H9 (cell line): ENCODE measurements around the gene KRT31. TPM values are rescaled to one million over a fixed set of nuclear protein-coding genes. Genes with fewer than 3 reads are reported as not detected.

Source experiments
- DNase-seq: peaks from one replicate; pipeline ENCODE4 v3.0.0-alpha.2; 2017
- H2AFZ ChIP-seq: one replicate; pipeline ENCODE4 v1.6.1; 2013; ENCODE audit warnings: mild to moderate bottlenecking, low read length, control low read depth, moderate library complexity
- H2AK5ac ChIP-seq: 2 replicates; pipeline ENCODE4 v1.6.1; 2013; ENCODE audit warnings: low read length, control low read depth, mixed read lengths; ENCODE audit not compliant: insufficient read length
- H2BK120ac ChIP-seq: one replicate; pipeline ENCODE4 v1.6.1; 2013; ENCODE audit warnings: low read depth, mild to moderate bottlenecking, low read length, control low read depth, inconsistent platforms; ENCODE audit not compliant: poor library complexity, severe bottlenecking
- H2BK12ac ChIP-seq: 2 replicates; pipeline ENCODE4 v1.6.1; 2013; ENCODE audit warnings: low read length, control low read depth, mixed read lengths, low read depth; ENCODE audit not compliant: insufficient read length
- H2BK15ac ChIP-seq: 2 replicates; pipeline ENCODE4 v1.6.1; 2013; ENCODE audit warnings: low read depth, low read length, control low read depth
- H2BK20ac ChIP-seq: one replicate; pipeline ENCODE4 v1.6.1; 2013; ENCODE audit warnings: low read depth, mild to moderate bottlenecking, low read length, control low read depth, inconsistent platforms; ENCODE audit not compliant: poor library complexity, severe bottlenecking
- H2BK5ac ChIP-seq: 2 replicates; pipeline ENCODE4 v1.6.1; 2013; ENCODE audit warnings: low read length, control low read depth, mixed read lengths; ENCODE audit not compliant: insufficient read length
- H3K14ac ChIP-seq: 2 replicates; pipeline ENCODE4 v1.6.1; 2013; ENCODE audit warnings: low read length, control low read depth; ENCODE audit not compliant: insufficient read depth
- H3K18ac ChIP-seq: 2 replicates; pipeline ENCODE4 v1.6.1; 2013; ENCODE audit warnings: low read depth, mild to moderate bottlenecking, mixed read lengths, low read length, control low read depth; ENCODE audit not compliant: insufficient read length
- H3K23ac ChIP-seq: 2 replicates; pipeline ENCODE4 v1.6.1; 2013; ENCODE audit warnings: low read length, control low read depth, mixed read lengths, low read depth; ENCODE audit not compliant: insufficient read length
- H3K23me2 ChIP-seq: 2 replicates; pipeline ENCODE4 v1.6.1; 2013; ENCODE audit warnings: low read depth, mild to moderate bottlenecking, mixed read lengths, low read length, control low read depth; ENCODE audit not compliant: insufficient read length, poor library complexity, severe bottlenecking
- H3K27ac ChIP-seq: 2 replicates; pipeline ENCODE4 v1.5.1; 2013; ENCODE audit warnings: low read length, control low read depth, mixed read lengths, low read depth; ENCODE audit not compliant: insufficient read length
- H3K27me3 ChIP-seq: 2 replicates; pipeline ENCODE4 v1.6.1; 2013; ENCODE audit warnings: low read length, control low read depth, inconsistent platforms; ENCODE audit not compliant: insufficient read depth
- H3K4ac ChIP-seq: 2 replicates; pipeline ENCODE4 v1.6.1; 2013; ENCODE audit warnings: low read depth, mild to moderate bottlenecking, control low read depth, inconsistent platforms, low read length, moderate library complexity
- H3K4me1 ChIP-seq: 2 replicates; pipeline ENCODE4 v1.6.1; 2013; ENCODE audit warnings: low read length, control low read depth, inconsistent platforms; ENCODE audit not compliant: insufficient read depth
- H3K4me2 ChIP-seq: 2 replicates; pipeline ENCODE4 v1.6.1; 2013; ENCODE audit warnings: low read length, control low read depth, mixed read lengths; ENCODE audit not compliant: insufficient read length, insufficient read depth
- H3K56ac ChIP-seq: 2 replicates; pipeline ENCODE4 v1.6.1; 2013; ENCODE audit warnings: low read depth, mild to moderate bottlenecking, mixed read lengths, low read length, control low read depth; ENCODE audit not compliant: insufficient read length
- H3K79me1 ChIP-seq: 2 replicates; pipeline ENCODE4 v1.6.1; 2013; ENCODE audit warnings: low read depth, mild to moderate bottlenecking, moderate library complexity, low read length, control low read depth, inconsistent platforms; ENCODE audit not compliant: insufficient read depth, poor library complexity, severe bottlenecking
- H3K79me2 ChIP-seq: 2 replicates; pipeline ENCODE4 v1.6.1; 2013; ENCODE audit warnings: low read length, control low read depth, inconsistent platforms; ENCODE audit not compliant: insufficient read depth
- H3K9ac ChIP-seq: 2 replicates; pipeline ENCODE4 v1.6.1; 2013; ENCODE audit warnings: low read length, control low read depth, mixed read lengths; ENCODE audit not compliant: insufficient read length; ENCODE audit errors: extremely low read depth
- H3K9me3 ChIP-seq: one replicate; pipeline ENCODE4 v1.6.1; 2013; ENCODE audit warnings: low read depth, low read length, inconsistent platforms; ENCODE audit not compliant: control insufficient read depth
- H3T11ph ChIP-seq: one replicate; pipeline ENCODE4 v1.6.1; 2013; ENCODE audit warnings: mild to moderate bottlenecking, low read length, control low read depth, inconsistent platforms
- H4K20me1 ChIP-seq: one replicate; pipeline ENCODE4 v1.6.1; 2013; ENCODE audit not compliant: control insufficient read depth, insufficient read length, insufficient read depth
- H4K5ac ChIP-seq: 2 replicates; pipeline ENCODE4 v1.6.1; 2013; ENCODE audit warnings: low read depth, mild to moderate bottlenecking, mixed read lengths, low read length, control low read depth; ENCODE audit not compliant: insufficient read length
- H4K8ac ChIP-seq: replicated peaks from 2 replicates; pipeline ENCODE4 v1.6.1; 2013; ENCODE audit warnings: low read length, control low read depth, mixed read lengths, low read depth; ENCODE audit not compliant: insufficient read length
- H4K91ac ChIP-seq: 2 replicates; pipeline ENCODE4 v1.6.1; 2013; ENCODE audit warnings: low read depth, mild to moderate bottlenecking, moderate library complexity, mixed read lengths, low read length, control low read depth; ENCODE audit not compliant: insufficient read length
- H3K27ac Mint-ChIP-seq, 3 experiments: 2 replicates in 2 of 3; 3 replicates in 1 of 3; pipeline ENCODE4 v1.8.0; 2020 to 2021; ENCODE audit warnings: mixed read lengths in 3 of 3, mild to moderate bottlenecking in 1 of 3, moderate library complexity in 1 of 3
- H3K27me3 Mint-ChIP-seq: 2 replicates; pipeline ENCODE4 v1.8.0; 2021; ENCODE audit warnings: low read depth, mild to moderate bottlenecking, moderate library complexity, mixed read lengths
- H3K36me3 Mint-ChIP-seq, 3 experiments: 2 replicates in 2 of 3; 3 replicates in 1 of 3; pipeline ENCODE4 v1.8.0; 2020 to 2021; ENCODE audit warnings: low read depth in 3 of 3, mixed read lengths in 3 of 3; ENCODE audit not compliant: insufficient read depth in 1 of 3
- H3K4me1 Mint-ChIP-seq, 2 experiments: 2 replicates each; pipeline ENCODE4 v1.8.0; 2020; ENCODE audit warnings: mixed read lengths in 2 of 2
- H3K4me3 Mint-ChIP-seq, 2 experiments: 2 replicates in 1 of 2; 3 replicates in 1 of 2; pipeline ENCODE4 v1.8.0; 2020 to 2021; ENCODE audit warnings: mild to moderate bottlenecking in 2 of 2, mixed read lengths in 2 of 2, moderate library complexity in 1 of 2
- H3K9me3 Mint-ChIP-seq, 2 experiments: 2 replicates in 1 of 2; 3 replicates in 1 of 2; pipeline ENCODE4 v1.8.0; 2020; ENCODE audit warnings: mild to moderate bottlenecking in 2 of 2, mixed read lengths in 2 of 2, moderate library complexity in 1 of 2
- WGBS: extraction: QIAGEN DNeasy Blood & Tissue Kit; methylation state at CpG from one replicate; pipeline ENCODE4 v1.1.7; 2013; ENCODE audit warnings: missing lambda C conversion rate, low lambda C conversion rate, mixed read lengths; ENCODE audit not compliant: insufficient read length; ENCODE audit errors: extremely low coverage; 5-methylcytosine and 5-hydroxymethylcytosine counted together
- total RNA-seq: library from RNA; stranded (reverse); gene quantifications from 2 replicates; pipeline ENCODE4 v1.2.1, GENCODE V29; 2021
- TF ChIP-seq, protein P1 (sequence below): fragments of 200-600 bp; sonication (generic); conservative IDR thresholded peaks from 3 replicates; pipeline ENCODE4 v1.8.0; 2021; ENCODE audit warnings: antibody characterized with exemption, mild to moderate bottlenecking

Gene KRT31
- total RNA-seq, 1 experiment from 2014 or later: not detected

DNA sequence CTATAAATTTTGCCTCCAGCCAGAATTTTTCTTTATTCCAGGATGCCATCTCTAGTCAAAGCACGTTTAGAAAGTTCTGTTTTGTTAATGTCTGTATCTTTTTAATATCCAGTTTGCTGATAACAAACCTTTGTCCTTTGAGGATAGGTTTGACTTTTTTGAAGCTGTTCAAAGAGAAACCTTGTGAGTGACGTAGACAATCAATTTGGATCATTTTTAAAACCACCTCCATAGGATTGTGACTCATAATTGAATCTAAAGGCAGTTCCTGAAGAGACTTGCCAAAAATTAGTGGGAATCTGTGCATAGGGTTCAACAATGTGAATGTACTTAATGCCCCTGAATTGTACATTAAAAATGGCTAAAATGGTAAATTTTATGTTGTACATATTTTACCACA, 5.9 kb downstream of the KRT31 start:
- Histone ChIP-seq H3K23ac (no peak overlapping the region), H3K56ac (no peak overlapping the region), H4K91ac (no peak overlapping the region), H3K14ac (no peak overlapping the region), H3K18ac (no peak overlapping the region), H3K27me3 (no peaks in the 10 kb centered on the region), H4K5ac (no peak overlapping the region), H2AK5ac (no peak overlapping the region), H4K8ac (no peak overlapping the region), H3K4me2 (no peak overlapping the region), H3K9me3 (no peaks in the 10 kb centered on the region), H2BK5ac (no peak overlapping the region), H2BK15ac (no peak overlapping the region), H3K23me2 (no peaks in the 10 kb centered on the region), H3K27ac (no peak overlapping the region), H3K79me2 (no peaks in the 10 kb centered on the region), H2BK12ac (no peak overlapping the region), H2BK120ac (no peak overlapping the region), H3K79me1 (no peaks in the 10 kb centered on the region), H2AFZ (no peak overlapping the region), H4K20me1 (no peaks in the 10 kb centered on the region), H3K4ac (no peak overlapping the region), H3T11ph (no peak overlapping the region), H3K9ac (no peak overlapping the region), H3K4me1 (no peaks in the 10 kb centered on the region), H2BK20ac (no peak overlapping the region)
- WGBS: no CpG with 5 or more reads among the region's 2 CpGs
- Mint-ChIP-seq H3K4me3 (no peak overlapping the region), H3K4me1 (peaks cover 0 to 3% of the 10 kb centered on the region in 2 experiments; a peak in 1 of 4 replicates), H3K36me3 (0 out of 7 replicates have a peak, but pooled peaks cover 0 to 2% (median 0%) of the 10 kb centered on the region in 3 experiments), H3K27ac (no peak overlapping the region), H3K27me3 (no peaks in the 10 kb centered on the region), H3K9me3 (peaks cover 0 to 6% of the 10 kb centered on the region in 2 experiments; a peak in 3 of 5 replicates)
- TF ChIP-seq, protein P1, sequence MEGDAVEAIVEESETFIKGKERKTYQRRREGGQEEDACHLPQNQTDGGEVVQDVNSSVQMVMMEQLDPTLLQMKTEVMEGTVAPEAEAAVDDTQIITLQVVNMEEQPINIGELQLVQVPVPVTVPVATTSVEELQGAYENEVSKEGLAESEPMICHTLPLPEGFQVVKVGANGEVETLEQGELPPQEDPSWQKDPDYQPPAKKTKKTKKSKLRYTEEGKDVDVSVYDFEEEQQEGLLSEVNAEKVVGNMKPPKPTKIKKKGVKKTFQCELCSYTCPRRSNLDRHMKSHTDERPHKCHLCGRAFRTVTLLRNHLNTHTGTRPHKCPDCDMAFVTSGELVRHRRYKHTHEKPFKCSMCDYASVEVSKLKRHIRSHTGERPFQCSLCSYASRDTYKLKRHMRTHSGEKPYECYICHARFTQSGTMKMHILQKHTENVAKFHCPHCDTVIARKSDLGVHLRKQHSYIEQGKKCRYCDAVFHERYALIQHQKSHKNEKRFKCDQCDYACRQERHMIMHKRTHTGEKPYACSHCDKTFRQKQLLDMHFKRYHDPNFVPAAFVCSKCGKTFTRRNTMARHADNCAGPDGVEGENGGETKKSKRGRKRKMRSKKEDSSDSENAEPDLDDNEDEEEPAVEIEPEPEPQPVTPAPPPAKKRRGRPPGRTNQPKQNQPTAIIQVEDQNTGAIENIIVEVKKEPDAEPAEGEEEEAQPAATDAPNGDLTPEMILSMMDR: no peak
- no peak for DNase-seq
